Type B pancreatic cell (in vitro differentiated cells): ENCODE measurements around the gene ADI1. TPM values are rescaled to one million over a fixed set of nuclear protein-coding genes. Genes with fewer than 3 reads are reported as not detected.

Experiments
- DNase-seq: peaks from one replicate; pipeline ENCODE4 v3.0.0; 2021; ENCODE audit warnings: mixed read lengths; ENCODE audit not compliant: unreplicated experiment; ENCODE audit errors: extremely low spot score
- H3K27ac Mint-ChIP-seq: 2 replicates; pipeline ENCODE4 v1.8.0; 2021; ENCODE audit warnings: mild to moderate bottlenecking, mixed read lengths
- H3K27me3 Mint-ChIP-seq: 2 replicates; pipeline ENCODE4 v1.8.0; 2021; ENCODE audit warnings: mixed read lengths
- H3K36me3 Mint-ChIP-seq: 2 replicates; pipeline ENCODE4 v1.8.0; 2021; ENCODE audit warnings: mixed read lengths
- H3K4me1 Mint-ChIP-seq: one replicate; pipeline ENCODE4 v1.8.0; 2021; ENCODE audit warnings: mixed read lengths; ENCODE audit not compliant: unreplicated experiment
- H3K4me3 Mint-ChIP-seq: 2 replicates; pipeline ENCODE4 v1.8.0; 2021; ENCODE audit warnings: mild to moderate bottlenecking, mixed read lengths
- H3K9me3 Mint-ChIP-seq: 2 replicates; pipeline ENCODE4 v1.8.0; 2021; ENCODE audit warnings: mixed read lengths
- CTCF ChIP-seq: fragments of 200-600 bp; sonication (generic); conservative IDR thresholded peaks from 2 replicates; pipeline ENCODE4 v1.5.0; 2021; ENCODE audit warnings: antibody characterized with exemption, mild to moderate bottlenecking
- total RNA-seq: library from RNA; stranded (reverse); gene quantifications from 2 replicates; pipeline ENCODE4 v1.2.1, GENCODE V29; 2021; ENCODE audit warnings: low replicate concordance

ADI1 gene
- total RNA-seq, 1 donor from 2014 or later = 40.0 TPM

- Mint-ChIP-seq H3K4me1 (peaks cover 8% of the 10 kb centered on the region), H3K4me3 (no peak overlapping the region), H3K36me3 (peaks cover 4% of the 10 kb centered on the region), H3K9me3 (no peaks in the 10 kb centered on the region), H3K27me3 (no peaks in the 10 kb centered on the region), H3K27ac (no peak overlapping the region)
- DNase-seq = peak; percentile 58
- TF ChIP-seq CTCF = no peak
Measured at GRCh38 chr2:3460831-3461800, 58.2 kb downstream of the ADI1 start.

GRCh38 chr2:3460156-3460555 lies 59.2 kb downstream of the ADI1 start:
- DNase-seq = peak; percentile 32
- no peak overlapping the region for H3K4me3 Mint-ChIP-seq
- H3K9me3 Mint-ChIP-seq = no peaks in the 10 kb centered on the region
- TF ChIP-seq CTCF = no peak
- no peak overlapping the region for H3K27ac Mint-ChIP-seq
- peaks cover 13% of the 10 kb centered on the region for H3K36me3 Mint-ChIP-seq
- no peaks in the 10 kb centered on the region for H3K27me3 Mint-ChIP-seq
- H3K4me1 Mint-ChIP-seq = peaks cover 8% of the 10 kb centered on the region

- DNase-seq = peak; percentile 62
- peaks cover 8% of the 10 kb centered on the region for H3K4me1 Mint-ChIP-seq
- H3K4me3 Mint-ChIP-seq = no peak overlapping the region
- no peaks in the 10 kb centered on the region for H3K27me3 Mint-ChIP-seq
- TF ChIP-seq CTCF = no peak
- H3K27ac Mint-ChIP-seq = no peak overlapping the region
- H3K36me3 Mint-ChIP-seq = peaks cover 13% of the 10 kb centered on the region
- H3K9me3 Mint-ChIP-seq = no peaks in the 10 kb centered on the region
Measured at GRCh38 chr2:3459185-3460015, 59.9 kb downstream of the ADI1 start.

DNA sequence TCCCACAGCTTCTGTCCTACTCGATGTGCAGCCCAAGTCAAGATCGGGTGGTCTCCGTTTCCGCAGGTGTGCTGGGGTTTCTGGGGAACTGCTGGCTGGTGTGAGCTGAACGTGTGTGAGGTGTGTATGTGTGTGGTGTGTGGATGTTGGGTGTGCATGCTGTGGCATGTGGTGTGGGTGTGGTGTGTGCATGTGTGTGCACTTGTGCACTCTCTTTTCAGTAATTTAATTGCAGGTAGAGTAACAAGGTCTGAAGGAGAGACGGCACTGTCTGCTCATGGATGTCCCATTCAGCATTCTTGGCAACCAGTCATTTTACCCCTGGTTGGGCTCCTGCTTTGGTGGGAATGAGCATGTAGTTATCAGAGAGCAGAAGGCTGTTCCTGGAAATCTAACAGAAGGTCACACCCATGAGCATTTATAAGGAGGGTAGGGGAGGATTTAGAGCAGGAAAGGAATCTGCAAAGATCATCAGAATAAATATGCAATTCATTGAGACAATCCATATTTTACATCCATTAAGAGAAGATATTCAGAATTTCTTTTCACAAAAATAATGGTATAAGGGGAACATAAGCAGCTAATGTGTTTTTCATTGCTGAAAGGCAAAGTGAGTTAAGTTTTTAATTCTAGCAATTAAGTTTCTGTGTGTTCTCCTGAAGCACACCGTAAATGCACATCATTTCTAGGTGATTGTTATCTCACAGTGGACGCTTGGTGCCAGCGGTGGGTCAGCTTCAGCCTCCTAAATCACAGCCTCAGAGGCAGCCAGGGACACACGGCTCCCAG lies 60.7 kb downstream of the ADI1 start:
- H3K4me1 Mint-ChIP-seq = peaks cover 8% of the 10 kb centered on the region
- no peak for DNase-seq
- H3K27ac Mint-ChIP-seq = no peak overlapping the region
- H3K27me3 Mint-ChIP-seq = no peaks in the 10 kb centered on the region
- H3K9me3 Mint-ChIP-seq = no peaks in the 10 kb centered on the region
- no peak for TF ChIP-seq CTCF
- H3K36me3 Mint-ChIP-seq = peaks cover 17% of the 10 kb centered on the region
- no peak overlapping the region for H3K4me3 Mint-ChIP-seq
